ENCODE measurements around the gene ALLC.

- TF ChIP-seq FOXM1 (IDR thresholded peaks at IDR 0.05; ENCODE audit: borderline replicate concordance, low read depth) = no peak
- TF ChIP-seq EGR1 (IDR thresholded peaks at IDR 0.05) = no peak
- TF ChIP-seq REST (IDR thresholded peaks at IDR 0.05; ENCODE audit: low read depth) = no peak
Observed at GRCh38 chr2:3651691-3652648, 6.0 kb upstream of the ALLC start.

All from Ishikawa (cell line).